ENCODE results near the gene SUB1.
"Not testable (repeated sequence)": the region's sequence is repeated elsewhere in the genome, so short reads cannot be mapped to it uniquely, and the experiment has no call there.

Gene SUB1

GRCh38 chr5:32565145-32565544, 20.2 kb upstream of the SUB1 start:
- no peak for DNase-seq (ENCODE audit: low read depth in 2 of 2)

GRCh38 chr5:32566319-32567111, 18.8 kb upstream of the SUB1 start:
- DNase-seq (ENCODE audit: low read depth in 2 of 2): no peak

- no peak for DNase-seq (ENCODE audit: low read depth in 2 of 2)
Observed at GRCh38 chr5:32571128-32571527, 14.2 kb upstream of the SUB1 start.

- DNase-seq (ENCODE audit: low read depth in 2 of 2): no peak
Observed at GRCh38 chr5:32572778-32573480, 12.4 kb upstream of the SUB1 start.

GRCh38 chr5:32573481-32573854, 11.9 kb upstream of the SUB1 start:
- DNase-seq (ENCODE audit: low read depth in 2 of 2): not testable (repeated sequence)

GRCh38 chr5:32574540-32575175, 10.7 kb upstream of the SUB1 start:
- DNase-seq (ENCODE audit: low read depth in 2 of 2): no peak

GRCh38 chr5:32578363-32578762, 7.0 kb upstream of the SUB1 start:
- DNase-seq (ENCODE audit: low read depth in 2 of 2): no peak

GRCh38 chr5:32578764-32579163, 6.6 kb upstream of the SUB1 start:
- no peak for DNase-seq (ENCODE audit: low read depth in 2 of 2)

- DNase-seq (ENCODE audit: low read depth in 2 of 2): no peak
Observed at GRCh38 chr5:32581010-32581785, 4.2 kb upstream of the SUB1 start.

- DNase-seq (ENCODE audit: low read depth in 2 of 2): no peak
Observed at GRCh38 chr5:32583582-32584232, 1.6 kb upstream of the SUB1 start.

GRCh38 chr5:32584646-32585045, 711 bp upstream of the SUB1 start:
- no peak for DNase-seq (ENCODE audit: low read depth in 2 of 2)

- no peak for DNase-seq (ENCODE audit: low read depth in 2 of 2)
Observed at GRCh38 chr5:32585122-32585445, 273 bp upstream of the SUB1 start.

- no peak for DNase-seq (ENCODE audit: low read depth in 2 of 2)
Observed at GRCh38 chr5:32586276-32586599, 881 bp downstream of the SUB1 start.

- no peak for DNase-seq (ENCODE audit: low read depth in 2 of 2)
Observed at GRCh38 chr5:32587067-32587551, 1.8 kb downstream of the SUB1 start.

GRCh38 chr5:32589416-32589815, 4.1 kb downstream of the SUB1 start:
- DNase-seq (ENCODE audit: low read depth in 2 of 2): no peak

GRCh38 chr5:32589942-32590869, 4.8 kb downstream of the SUB1 start:
- DNase-seq (ENCODE audit: low read depth in 2 of 2): peak; percentile 28 to 47

GRCh38 chr5:32595118-32595517, 9.8 kb downstream of the SUB1 start:
- DNase-seq (ENCODE audit: low read depth in 2 of 2): no peak

GRCh38 chr5:32597041-32597629, 11.8 kb downstream of the SUB1 start:
- DNase-seq (ENCODE audit: low read depth in 2 of 2): no peak

GRCh38 chr5:32598260-32598937, 13.0 kb downstream of the SUB1 start:
- no peak for DNase-seq (ENCODE audit: low read depth in 2 of 2)

Data from fibroblast of skin of left quadriceps (primary cell).